Prostate gland (tissue), 2 donors: ENCODE results near the gene AASDHPPT.

Experiments used
- CTCF ChIP-seq, 4 experiments: fragments of 200-600 bp in 2 of 4; fragments of 450-650 bp in 2 of 4; sonication (generic) in 2 of 4; IDR thresholded peaks; 1 replicate in 3 of 4; 2 replicates in 1 of 4; pipeline ENCODE4 v1.5.1; 2016 to 2019; ENCODE audit warnings: antibody characterized with exemption in 4 of 4, mild to moderate bottlenecking in 2 of 4, moderate library complexity in 2 of 4
- POLR2A ChIP-seq: fragments of 450-650 bp; IDR thresholded peaks from one replicate; pipeline ENCODE4 v1.6.1; 2016; ENCODE audit warnings: antibody characterized with exemption, mild to moderate bottlenecking
- POLR2AphosphoS5 ChIP-seq: sonication (generic); formaldehyde crosslinking; IDR thresholded peaks from one replicate; pipeline ENCODE4 v1.6.1; 2017; ENCODE audit warnings: antibody characterized with exemption

GRCh38 chr11:106047631-106048030 is 29.8 kb upstream of the AASDHPPT start:
- TF ChIP-seq CTCF (IDR thresholded peaks at IDR 0.05) (no peak), POLR2A (no peak), POLR2AphosphoS5 (no peak)
